Spleen (tissue), 11 donors: Measurements from ENCODE around the gene ZBED5. TPM values are rescaled to one million over a fixed set of nuclear protein-coding genes. Genes with fewer than 3 reads are reported as not detected.
"Not testable (repeated sequence)": the region's sequence is repeated elsewhere in the genome, so short reads cannot be mapped to it uniquely, and the experiment has no call there.

Source experiments
- DNase-seq: peaks from one replicate; pipeline ENCODE4 v3.0.0-alpha.2; 2020
- H3K27ac ChIP-seq, 8 donors: fragments of 200-600 bp; sonication (generic) in 7 of 8; 1 replicate in 4 of 8; 2 replicates in 4 of 8; pipeline versions ENCODE4 v1.5.0 to v1.8.0; 2016 to 2021; ENCODE audit warnings: inconsistent platforms in 4 of 8, mild to moderate bottlenecking in 4 of 8, moderate library complexity in 1 of 8
- H3K27me3 ChIP-seq, 7 donors: fragments of 200-600 bp; sonication (generic) in 6 of 7; replicated peaks in 1 of 7; 1 replicate in 4 of 7; 2 replicates in 3 of 7; pipeline versions ENCODE4 v1.5.0 to v1.8.0; 2016 to 2021; ENCODE audit warnings: inconsistent platforms in 3 of 7, mild to moderate bottlenecking in 1 of 7
- H3K36me3 ChIP-seq, 6 donors: fragments of 200-600 bp; sonication (generic) in 5 of 6; 1 replicate in 4 of 6; 2 replicates in 2 of 6; pipeline versions ENCODE4 v1.5.0 to v1.8.0; 2016 to 2021; ENCODE audit warnings: inconsistent platforms in 2 of 6
- H3K4me1 ChIP-seq, 6 donors: fragments of 200-600 bp; sonication (generic) in 5 of 6; 1 replicate in 3 of 6; 2 replicates in 3 of 6; pipeline versions ENCODE4 v1.5.0 to v1.8.0; 2016 to 2021; ENCODE audit warnings: inconsistent platforms in 3 of 6
- H3K4me3 ChIP-seq, 8 donors: fragments of 200-600 bp; sonication (generic) in 7 of 8; 1 replicate in 4 of 8; 2 replicates in 4 of 8; pipeline versions ENCODE4 v1.5.0 to v1.8.0; 2016 to 2021; ENCODE audit warnings: inconsistent platforms in 4 of 8, mild to moderate bottlenecking in 4 of 8, moderate library complexity in 2 of 8
- H3K9me3 ChIP-seq, 8 donors: fragments of 200-600 bp; sonication (generic) in 7 of 8; 1 replicate in 4 of 8; 2 replicates in 4 of 8; pipeline versions ENCODE4 v1.5.0 to v1.8.0; 2016 to 2021; ENCODE audit warnings: inconsistent platforms in 4 of 8
- POLR2A ChIP-seq, 3 donors: fragments of 450-650 bp; IDR thresholded peaks; one replicate each; pipeline ENCODE4 v1.5.1; 2017; ENCODE audit warnings: antibody characterized with exemption in 3 of 3, mild to moderate bottlenecking in 1 of 3
- POLR2AphosphoS5 ChIP-seq, 3 donors: sonication (generic); formaldehyde crosslinking; IDR thresholded peaks; one replicate each; pipeline ENCODE4 v1.5.1; 2017; ENCODE audit warnings: antibody characterized with exemption in 3 of 3
- WGBS, 5 donors: extraction: QIAGEN DNeasy Blood & Tissue Kit in 3 of 5; methylation state at CpG; one replicate each; pipeline versions ENCODE4 v1.1.5 to v1.1.7; 2013 to 2018; 5-methylcytosine and 5-hydroxymethylcytosine counted together
- intact Hi-C: fragments of 100-400 bp; cut with DNase I; formaldehyde crosslinking; loops from one replicate; pipeline ENCODE4 v1.15.0; 2023; ENCODE audit warnings: low total_unique reads
- polyA plus RNA-seq, 3 donors: library from polyadenylated mRNA; stranded (reverse); fragments of 200-250 nt; gene quantifications; one replicate each; pipeline ENCODE4 v1.2.1, GENCODE V29; 2013
- total RNA-seq, 7 donors: library from RNA; depleted of rRNA in 3 of 7; stranded (reverse); fragments of >200 nt in 3 of 7; fragmentation: NEBNext Ultra II Directional in 4 of 7; extraction: Animal tissue kit (Norgen Biotek cat#: 25700) in 4 of 7; gene quantifications; one replicate each; pipeline versions ENCODE4 v1.1.0 to v1.2.1, GENCODE V29; 2016 to 2021
- TF ChIP-seq, protein P1 (sequence below), 11 experiments: fragments of 200-600 bp in 7 of 11; fragments of 450-650 bp in 4 of 11; sonication (generic) in 4 of 11; IDR thresholded peaks in 8 of 11; conservative IDR thresholded peaks in 3 of 11; 1 replicate in 7 of 11; 2 replicates in 4 of 11; pipeline versions ENCODE4 v1.4.0 to v1.8.0; 2016 to 2021; ENCODE audit warnings: antibody characterized with exemption in 11 of 11, inconsistent platforms in 4 of 11, mild to moderate bottlenecking in 1 of 11
- donor health status: healthy with polysubstance abuse.
- donor health status: DM: no; HTN: no; CAD: no; lungs with moderate emphysema.
- donor health status: DM: no; HTN: no; CAD: no.
- donor health status: Bipolar disorder and iron deficiency.
- donor health status: healthy.
- donor health status: DM: no; HTN: no; CAD: no.
- donor health status: DM: yes; HTN: yes; CAD: no.

ZBED5 gene
- total and polyA plus RNA-seq, 10 donors: 43.5 to 83.8 (median 63.6) TPM

- TF ChIP-seq POLR2AphosphoS5 (IDR thresholded peaks at IDR 0.05): no peak
- TF ChIP-seq POLR2A (IDR thresholded peaks at IDR 0.05): no peak
- TF ChIP-seq, protein P1, sequence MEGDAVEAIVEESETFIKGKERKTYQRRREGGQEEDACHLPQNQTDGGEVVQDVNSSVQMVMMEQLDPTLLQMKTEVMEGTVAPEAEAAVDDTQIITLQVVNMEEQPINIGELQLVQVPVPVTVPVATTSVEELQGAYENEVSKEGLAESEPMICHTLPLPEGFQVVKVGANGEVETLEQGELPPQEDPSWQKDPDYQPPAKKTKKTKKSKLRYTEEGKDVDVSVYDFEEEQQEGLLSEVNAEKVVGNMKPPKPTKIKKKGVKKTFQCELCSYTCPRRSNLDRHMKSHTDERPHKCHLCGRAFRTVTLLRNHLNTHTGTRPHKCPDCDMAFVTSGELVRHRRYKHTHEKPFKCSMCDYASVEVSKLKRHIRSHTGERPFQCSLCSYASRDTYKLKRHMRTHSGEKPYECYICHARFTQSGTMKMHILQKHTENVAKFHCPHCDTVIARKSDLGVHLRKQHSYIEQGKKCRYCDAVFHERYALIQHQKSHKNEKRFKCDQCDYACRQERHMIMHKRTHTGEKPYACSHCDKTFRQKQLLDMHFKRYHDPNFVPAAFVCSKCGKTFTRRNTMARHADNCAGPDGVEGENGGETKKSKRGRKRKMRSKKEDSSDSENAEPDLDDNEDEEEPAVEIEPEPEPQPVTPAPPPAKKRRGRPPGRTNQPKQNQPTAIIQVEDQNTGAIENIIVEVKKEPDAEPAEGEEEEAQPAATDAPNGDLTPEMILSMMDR (IDR thresholded peaks at IDR 0.05 in 8 of 11, conservative IDR thresholded peaks at IDR 0.05 in 3 of 11): no peak
- intact Hi-C loops: no loop called here
- Histone ChIP-seq H3K4me1 (no peaks in the 10 kb centered on the region), H3K27me3 (no peaks in the 10 kb centered on the region), H3K4me3 (no peak overlapping the region), H3K36me3 (no peaks in the 10 kb centered on the region), H3K27ac (no peak overlapping the region), H3K9me3 (peaks cover 0 to 23% (median 16%) of the 10 kb centered on the region in 8 donors)
- DNase-seq: no peak
Measured at GRCh38 chr11:10887307-10887706, 29.5 kb upstream of the ZBED5 start.

- peaks cover 0 to 23% (median 16%) of the 10 kb centered on the region in 8 donors for H3K9me3 ChIP-seq
- no peaks in the 10 kb centered on the region for H3K36me3 ChIP-seq
- no peak overlapping the region for H3K27ac ChIP-seq
- H3K4me1 ChIP-seq: no peaks in the 10 kb centered on the region
- no peaks in the 10 kb centered on the region for H3K27me3 ChIP-seq
- DNase-seq: no peak
- 91 to 97% (median 94%) methylated on average over 3 of the region's 3 CpGs for WGBS, 5 donors
- TF ChIP-seq, protein P1 (IDR thresholded peaks at IDR 0.05 in 8 of 11, conservative IDR thresholded peaks at IDR 0.05 in 3 of 11): no peak
- TF ChIP-seq POLR2AphosphoS5 (IDR thresholded peaks at IDR 0.05): no peak
- TF ChIP-seq POLR2A (IDR thresholded peaks at IDR 0.05): no peak
- intact Hi-C loops: no loop called here
- H3K4me3 ChIP-seq: no peak overlapping the region
Measured at GRCh38 chr11:10886652-10887250, 28.9 kb upstream of the ZBED5 start.

GRCh38 chr11:10885703-10886363 lies 28.0 kb upstream of the ZBED5 start:
- no peak for DNase-seq
- Histone ChIP-seq H3K9me3 (peaks cover 0 to 23% (median 16%) of the 10 kb centered on the region in 8 donors), H3K36me3 (no peaks in the 10 kb centered on the region), H3K4me1 (no peaks in the 10 kb centered on the region), H3K27me3 (no peaks in the 10 kb centered on the region), H3K4me3 (no peak overlapping the region), H3K27ac (no peak overlapping the region)
- intact Hi-C loops: no loop called here
- WGBS, 5 donors: 44 to 75% (median 69%) methylated on average over 2 of the region's 2 CpGs
- TF ChIP-seq, protein P1 (IDR thresholded peaks at IDR 0.05 in 8 of 11, conservative IDR thresholded peaks at IDR 0.05 in 3 of 11): no peak
- TF ChIP-seq POLR2AphosphoS5 (IDR thresholded peaks at IDR 0.05) (no peak), POLR2A (IDR thresholded peaks at IDR 0.05) (no peak)

- not testable (repeated sequence) for H3K4me1 ChIP-seq
Measured at GRCh38 chr11:10884292-10884691, 26.4 kb upstream of the ZBED5 start.

More at GRCh38 chr11:10884292-10884691, 26.4 kb upstream of the ZBED5 start:
- H3K27me3 ChIP-seq, intact Hi-C loops, H3K4me3 ChIP-seq, H3K27ac ChIP-seq, H3K36me3 ChIP-seq, DNase-seq: not testable (repeated sequence)
- 82 to 92% (median 83%) methylated on average over 4 of the region's 4 CpGs for WGBS, 5 donors
- H3K9me3 ChIP-seq: peaks cover 0 to 11% (median 8%) of the 10 kb centered on the region in 8 donors
